G401 (cell line): ENCODE results near the gene SLC27A1. TPM values are rescaled to one million over a fixed set of nuclear protein-coding genes. Genes with fewer than 3 reads are reported as not detected.
"Not testable (repeated sequence)": the region's sequence is repeated elsewhere in the genome, so short reads cannot be mapped to it uniquely, and the experiment has no call there.

Source experiments
- DNase-seq: peaks from one replicate; pipeline ENCODE4 v3.0.0-alpha.2; 2015; ENCODE audit warnings: low spot score
- in situ Hi-C: cut with HindIII; loops from 2 replicates; pipeline ENCODE4 v1.10.0; 2016; ENCODE audit warnings: low sequenced_read_pairs, mixed read lengths
- total RNA-seq: library from RNA; depleted of rRNA; stranded (reverse); fragments of >200 nt; shearing (Covaris generic); gene quantifications from 2 replicates; pipeline ENCODE4 v1.2.3, GENCODE V29; 2014

SLC27A1 gene
- total RNA-seq, 1 experiment from 2014 or later: 10.3 TPM

DNA sequence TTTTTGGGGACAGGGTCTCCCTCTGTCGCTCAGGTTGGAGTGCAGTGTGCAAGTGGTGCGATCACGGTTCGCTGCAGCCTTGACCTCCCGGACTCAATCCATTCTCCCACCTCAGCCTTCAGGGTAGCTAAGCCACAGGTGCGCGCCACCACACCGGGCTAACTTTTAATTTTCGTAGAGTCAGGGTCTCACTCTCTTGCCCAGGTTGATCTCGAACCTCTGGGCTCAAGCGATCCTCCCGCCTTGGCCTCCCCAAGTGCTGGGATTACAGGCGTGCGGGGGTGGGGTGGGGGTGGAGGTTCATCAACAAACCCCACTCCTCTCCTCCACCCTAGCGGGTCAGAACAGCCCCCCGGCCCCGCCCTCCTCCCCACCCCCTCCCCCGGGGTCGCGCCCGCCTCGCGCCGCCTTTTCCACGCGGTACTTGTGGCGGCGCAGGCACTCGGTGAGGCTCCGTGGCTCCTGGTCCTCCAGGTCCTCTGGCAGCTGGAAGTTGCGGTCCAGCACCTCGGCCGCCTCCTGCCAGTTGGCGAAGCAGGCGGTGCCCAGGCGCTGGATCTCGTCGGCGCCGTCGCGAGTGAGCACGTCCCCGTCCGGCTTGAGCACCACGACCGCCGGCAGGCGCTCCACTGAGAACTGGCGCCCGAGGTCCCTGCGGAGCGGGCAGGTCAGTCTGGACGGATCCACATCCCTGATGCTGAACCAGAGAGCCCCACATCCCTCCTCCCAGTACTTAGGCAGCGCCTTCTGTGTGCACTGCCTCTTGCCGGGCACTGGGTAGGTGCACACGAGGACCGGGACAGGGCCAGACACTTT lies 14.8 kb upstream of the SLC27A1 start:
- no peak for DNase-seq
- in situ Hi-C loops: no loop called here

- in situ Hi-C loops: no loop called here
These were observed 14.2 kb upstream of the SLC27A1 start for GRCh38 chr19:17456127-17456526.

GRCh38 chr19:17457616-17458015 lies 12.7 kb upstream of the SLC27A1 start:
- in situ Hi-C loops: no loop called here
- no peak for DNase-seq

More at GRCh38 chr19:17456127-17456526, 14.2 kb upstream of the SLC27A1 start:
- no peak for DNase-seq

DNA sequence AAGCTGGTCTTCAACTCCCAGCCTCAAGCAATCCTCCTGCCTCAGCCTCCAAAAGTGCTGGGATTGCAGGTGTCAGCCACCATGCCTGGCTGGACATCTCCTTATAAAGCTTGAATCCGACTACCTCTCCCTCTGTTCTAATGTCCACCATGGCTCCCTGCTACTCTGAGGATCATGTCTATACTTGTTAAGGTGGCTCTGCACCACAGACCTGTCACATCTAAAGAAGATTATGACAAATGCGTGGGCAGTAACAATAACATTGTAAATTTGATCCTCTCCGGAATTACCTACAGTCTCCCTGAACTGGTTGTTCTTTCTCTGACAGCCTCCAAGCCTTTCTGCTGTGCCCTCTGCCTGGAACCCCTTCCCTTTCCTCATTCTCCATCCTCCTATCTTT lies 11.4 kb upstream of the SLC27A1 start:
- DNase-seq: no peak
- in situ Hi-C loops: no loop called here

GRCh38 chr19:17460372-17461230 lies 9.7 kb upstream of the SLC27A1 start, which contains the start of gene NXNL1:
Gene NXNL1, minus strand, starts transcription at chr19:17460926. Its CDS starts 57 bp downstream, at chr19:17460869.
- in situ Hi-C loops: no loop called here
- DNase-seq: no peak

DNA sequence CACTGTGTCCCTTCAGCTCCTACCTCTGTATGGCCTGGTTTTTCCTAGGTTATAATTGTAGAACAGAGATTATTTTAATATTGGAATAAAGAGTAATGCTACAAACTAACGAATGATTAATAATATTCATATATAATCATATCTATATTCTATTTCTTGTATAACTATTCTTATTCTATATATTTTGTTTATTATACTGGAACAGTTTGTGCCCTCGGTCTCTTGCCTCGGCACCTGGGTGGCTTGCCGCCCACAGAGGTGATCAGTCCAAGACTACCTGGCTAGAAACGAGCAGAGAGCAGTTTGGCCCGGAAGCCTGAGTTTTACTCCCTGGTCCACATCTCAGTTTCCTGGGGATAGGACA lies 3.9 kb upstream of the SLC27A1 start:
- DNase-seq: no peak
- in situ Hi-C loops: no loop called here

DNA sequence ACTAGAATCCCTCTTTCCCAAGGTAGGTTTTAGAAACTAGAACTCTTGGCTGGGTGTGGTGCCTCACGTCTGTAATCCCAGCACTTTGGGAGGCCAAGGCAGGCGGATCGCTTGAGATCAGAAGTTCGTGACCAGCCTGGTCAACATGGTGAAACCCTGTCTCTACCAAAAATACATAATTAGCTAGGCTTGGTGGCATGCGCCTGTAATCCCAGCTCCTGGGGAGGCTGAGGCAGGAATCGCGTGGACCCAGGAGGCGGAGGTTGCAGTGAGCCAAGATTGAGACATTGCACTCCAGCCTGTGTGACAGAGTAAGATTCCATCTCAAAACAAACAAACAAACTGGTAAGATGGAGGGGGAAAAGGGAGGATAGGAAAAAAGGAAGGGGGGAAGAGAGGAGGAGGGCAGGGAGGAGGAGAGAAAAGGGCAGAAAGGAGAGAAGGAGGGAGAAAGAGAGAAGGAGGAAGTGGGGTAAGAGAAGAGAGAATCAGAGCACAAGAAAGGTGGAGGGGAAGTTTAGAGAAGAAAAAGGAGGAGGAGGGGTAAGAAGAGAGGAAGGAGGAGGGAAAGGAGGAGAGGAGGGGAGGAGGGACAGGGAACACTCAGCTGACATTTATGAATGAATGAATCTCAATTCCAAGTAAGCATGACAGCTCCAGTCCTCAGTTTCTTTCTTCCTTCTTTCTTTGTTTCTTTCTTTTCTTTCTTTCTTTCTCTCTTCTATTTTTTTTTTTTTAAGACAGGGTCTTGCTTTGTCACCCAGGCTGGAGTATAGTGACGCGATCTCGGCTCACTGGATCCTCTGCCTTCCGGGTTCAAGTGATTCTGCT lies 2.6 kb upstream of the SLC27A1 start:
- no peak for DNase-seq
- in situ Hi-C loops: no loop called here

DNA sequence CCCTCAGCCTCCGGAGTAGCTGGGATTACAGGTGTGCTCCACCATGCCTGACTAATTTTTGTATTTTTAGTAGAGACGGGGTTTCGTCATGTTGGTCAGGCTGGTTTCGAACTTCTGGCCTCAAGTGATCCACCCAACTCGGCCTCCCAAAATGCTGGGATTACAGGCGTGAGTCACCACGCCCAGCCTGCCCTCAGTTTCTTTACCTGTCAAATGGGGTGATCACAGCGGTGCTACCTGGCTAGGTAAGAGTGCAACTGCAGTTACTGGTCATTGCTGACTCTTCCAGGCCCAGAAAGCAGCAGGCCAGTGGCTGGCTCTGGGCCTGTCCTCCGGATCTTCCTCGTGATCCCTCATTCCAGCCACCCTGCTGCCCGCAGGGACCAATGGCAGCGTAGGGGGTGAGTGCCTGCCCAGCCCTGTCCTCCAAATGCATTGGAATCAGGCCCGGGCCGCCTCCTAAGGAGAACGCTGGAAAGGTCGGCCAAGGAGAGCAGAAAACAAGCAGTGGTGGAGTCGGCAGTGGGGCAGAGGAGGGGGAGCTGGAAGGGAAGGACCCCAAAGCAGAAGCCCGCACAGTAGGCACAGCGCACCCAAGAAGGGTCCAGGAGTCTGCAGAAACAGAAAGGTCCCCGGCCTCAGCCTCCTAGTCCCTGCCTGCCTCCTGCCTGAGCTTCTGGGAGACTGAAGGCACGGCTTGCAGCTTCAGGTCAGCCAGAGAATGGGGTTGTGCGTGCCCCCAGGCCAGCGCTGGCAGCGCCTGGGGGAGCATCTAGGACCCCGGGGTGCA lies 1.8 kb upstream of the SLC27A1 start:
- in situ Hi-C loops: no loop called here
- DNase-seq: peak; percentile 41

- DNase-seq: no peak
- in situ Hi-C loops: no loop called here
These were observed 1.2 kb upstream of the SLC27A1 start for GRCh38 chr19:17469092-17469480.

DNA sequence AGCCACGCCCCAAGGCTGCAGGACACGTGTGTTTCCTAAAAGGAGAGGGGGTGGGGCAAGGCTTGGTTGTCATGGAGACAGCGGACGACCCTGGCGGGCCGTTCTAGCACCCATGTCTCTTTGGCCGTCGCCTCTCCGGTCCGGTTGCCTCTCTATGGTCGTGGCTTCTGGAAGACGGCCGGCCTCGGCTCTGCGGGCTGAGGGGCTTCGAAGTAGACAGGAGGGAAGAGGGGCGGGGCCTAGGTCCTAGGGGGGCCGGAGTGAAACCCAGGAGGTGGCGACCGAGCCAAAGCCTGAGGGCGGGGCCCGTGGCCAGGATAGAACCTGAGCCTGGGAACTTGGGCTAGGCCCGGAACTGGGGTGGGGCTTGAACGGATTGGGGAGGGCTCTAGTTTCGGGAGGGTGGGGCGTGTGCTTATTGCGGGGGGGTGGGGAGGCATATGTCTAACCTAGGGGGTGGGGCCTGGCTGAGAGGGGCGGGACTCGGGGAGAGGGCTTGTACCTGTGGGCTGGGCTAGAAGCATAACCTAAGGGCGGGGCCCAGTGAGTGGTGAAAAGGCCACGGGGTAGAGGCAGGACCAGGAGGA lies 750 bp upstream of the SLC27A1 start:
- in situ Hi-C loops: no loop called here
- DNase-seq: peak; percentile 97

DNA sequence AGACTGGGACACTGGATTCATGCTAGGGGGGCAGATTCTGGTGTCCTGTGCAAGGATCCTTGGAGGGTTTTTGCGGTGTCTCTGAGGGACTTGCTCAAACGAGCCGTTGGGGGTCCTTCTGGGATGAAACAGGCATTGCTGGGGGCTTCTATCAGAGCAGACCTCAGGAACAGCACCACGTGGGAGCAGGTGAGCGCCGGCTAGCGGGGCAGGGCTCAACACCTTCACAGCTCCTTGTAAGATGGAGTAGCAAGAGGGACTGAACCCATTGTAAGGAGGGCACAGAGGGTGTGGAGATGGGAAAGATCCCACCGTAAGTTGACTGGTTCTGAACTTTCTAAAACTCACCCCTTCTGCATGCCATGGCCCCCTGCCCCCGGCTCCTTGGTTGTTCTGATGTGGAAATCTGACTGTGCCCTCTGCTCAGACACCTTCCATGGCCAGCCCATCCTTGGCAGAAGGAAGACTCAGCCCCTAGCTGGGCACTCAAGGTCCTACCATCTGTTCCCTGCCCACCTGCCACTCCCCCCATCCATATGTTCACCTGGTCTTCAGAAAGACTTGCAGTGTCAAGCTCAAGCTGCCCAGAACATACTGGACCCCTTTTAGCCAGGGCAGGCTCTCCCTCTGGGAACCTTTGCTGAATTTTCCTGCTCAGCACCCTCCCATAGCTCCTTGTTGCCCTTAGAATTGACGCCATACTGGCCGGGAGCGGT lies 1.2 kb downstream of the SLC27A1 start:
- in situ Hi-C loops: no loop called here

GRCh38 chr19:17473041-17473440 lies 2.7 kb downstream of the SLC27A1 start:
- no peak for DNase-seq
- in situ Hi-C loops: no loop called here

More for the DNA sequence above, 1.2 kb downstream of the SLC27A1 start:
- peak; percentile 71 for DNase-seq

DNA sequence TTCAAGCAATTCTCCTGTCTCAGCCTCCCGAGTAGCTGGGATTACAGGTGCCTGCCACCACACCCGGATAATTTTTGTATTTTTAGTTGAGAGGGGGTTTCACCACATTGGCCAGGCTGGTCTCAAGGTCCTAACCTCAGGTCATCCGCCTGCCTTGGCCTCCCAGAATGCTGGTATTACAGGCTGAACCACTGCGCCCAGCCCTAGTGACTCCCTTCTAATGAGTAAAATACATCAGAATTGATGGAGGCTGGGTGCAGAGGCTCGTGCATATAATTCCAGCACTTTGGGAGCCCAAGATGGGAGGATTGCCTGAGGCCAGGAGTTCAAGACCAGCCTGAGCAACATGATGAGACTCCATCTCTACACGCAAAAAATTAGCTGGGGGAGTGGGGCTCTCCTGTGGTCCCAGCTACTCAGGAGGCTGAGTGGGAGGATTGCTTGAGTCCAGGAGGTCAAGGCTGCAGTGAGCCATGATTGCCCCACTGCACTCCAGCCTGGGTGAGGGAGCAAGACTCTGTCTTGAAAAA lies 4.8 kb downstream of the SLC27A1 start:
- in situ Hi-C loops: not testable (repeated sequence)

GRCh38 chr19:17475541-17476115 lies 5.3 kb downstream of the SLC27A1 start:
- in situ Hi-C loops: no loop called here
- peak; percentile 44 for DNase-seq

More for the DNA sequence above, 4.8 kb downstream of the SLC27A1 start:
- not testable (repeated sequence) for DNase-seq

DNA sequence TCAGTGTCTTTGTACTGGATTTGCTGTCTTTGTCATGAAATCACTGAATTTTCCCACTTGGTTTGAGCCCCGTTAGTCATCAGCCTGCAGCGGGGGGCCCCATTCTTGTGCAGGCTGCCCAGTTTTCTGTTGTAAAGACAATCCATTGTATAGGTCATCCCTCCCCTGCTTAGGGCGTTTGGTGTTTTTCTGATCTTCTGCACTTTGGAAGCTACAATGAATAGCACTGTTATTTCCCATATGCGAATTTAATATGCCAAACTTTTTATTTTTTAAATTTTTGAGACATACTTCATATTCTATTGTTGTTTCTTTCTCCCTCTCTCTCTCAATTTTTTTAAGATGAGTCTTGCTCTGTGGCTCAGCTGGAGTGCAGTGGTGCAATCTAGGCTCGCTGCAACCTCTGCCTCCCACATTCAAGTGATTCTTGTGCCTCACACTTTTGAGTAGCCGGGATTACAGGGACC lies 9.0 kb downstream of the SLC27A1 start:
- no peak for DNase-seq
- in situ Hi-C loops: no loop called here

- DNase-seq: no peak
- in situ Hi-C loops: no loop called here
These were observed 11.7 kb downstream of the SLC27A1 start for GRCh38 chr19:17481986-17482385.
